WTC11 (cell line): Measurements from ENCODE around the gene LOXL4.

Experiments used
- ETV6 ChIP-seq: sonication (generic); formaldehyde crosslinking; IDR thresholded peaks from 2 replicates; pipeline ENCODE4 v1.8.1; 2022; ENCODE audit warnings: mild to moderate bottlenecking, missing genetic modification reagents
- FOXK1 ChIP-seq: sonication (generic); formaldehyde crosslinking; IDR thresholded peaks from 2 replicates; pipeline ENCODE4 v1.8.0; 2022; ENCODE audit warnings: mild to moderate bottlenecking, moderate library complexity, missing genetic modification reagents
- ZNF138 ChIP-seq: sonication (generic); formaldehyde crosslinking; conservative IDR thresholded peaks from 2 replicates; pipeline ENCODE4 v1.8.1; 2022; ENCODE audit warnings: mild to moderate bottlenecking, moderate library complexity, missing genetic modification reagents
- TF ChIP-seq, protein P1 (sequence below): sonication (generic); formaldehyde crosslinking; IDR thresholded peaks from 2 replicates; pipeline ENCODE4 v1.8.1; 2023; ENCODE audit warnings: mild to moderate bottlenecking, missing genetic modification reagents, moderate library complexity
- TF ChIP-seq, protein P2 (sequence below): fragments of 200-600 bp; IDR thresholded peaks from 2 replicates; pipeline ENCODE4 v1.8.0; 2022; ENCODE audit warnings: antibody characterized with exemption
- TF ChIP-seq, protein P3 (sequence below): sonication (generic); formaldehyde crosslinking; IDR thresholded peaks from 2 replicates; pipeline ENCODE4 v1.8.0; 2022; ENCODE audit warnings: mild to moderate bottlenecking, missing genetic modification reagents

DNA sequence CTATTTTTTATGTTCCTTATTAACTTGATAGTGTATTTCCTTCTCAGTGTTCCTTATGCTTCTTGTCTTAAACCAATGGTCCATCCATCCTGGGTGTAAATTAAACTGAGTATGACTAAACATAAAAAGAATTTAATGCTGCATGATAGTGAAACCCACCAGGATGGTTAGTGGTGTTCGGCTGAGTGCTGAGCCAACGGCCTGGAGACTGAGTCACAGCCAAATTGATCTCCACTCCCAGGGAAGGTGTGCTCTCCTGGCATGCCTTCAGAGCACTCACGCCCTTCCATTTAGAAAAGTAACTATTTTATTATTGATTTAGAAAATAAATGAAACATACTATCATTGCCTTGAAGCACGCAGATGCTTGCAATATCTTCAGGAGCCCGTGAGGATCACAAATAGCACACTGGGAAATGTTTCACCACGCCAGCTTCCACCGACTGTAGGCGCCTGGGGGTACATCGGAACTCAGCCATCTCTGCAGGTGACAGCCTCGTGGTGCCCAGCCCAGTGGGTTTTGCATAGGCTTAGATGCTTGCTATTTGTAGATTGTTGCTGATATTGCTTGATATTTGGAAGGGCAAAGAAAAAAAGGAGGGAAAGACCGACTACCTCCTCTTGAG is 40.0 kb upstream of the LOXL4 start:
- TF ChIP-seq ZNF138 (CRISPR knock-in tag), result no peak
- no peak for TF ChIP-seq ETV6
- TF ChIP-seq, protein P1, sequence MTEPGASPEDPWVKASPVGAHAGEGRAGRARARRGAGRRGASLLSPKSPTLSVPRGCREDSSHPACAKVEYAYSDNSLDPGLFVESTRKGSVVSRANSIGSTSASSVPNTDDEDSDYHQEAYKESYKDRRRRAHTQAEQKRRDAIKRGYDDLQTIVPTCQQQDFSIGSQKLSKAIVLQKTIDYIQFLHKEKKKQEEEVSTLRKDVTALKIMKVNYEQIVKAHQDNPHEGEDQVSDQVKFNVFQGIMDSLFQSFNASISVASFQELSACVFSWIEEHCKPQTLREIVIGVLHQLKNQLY (CRISPR knock-in tag), result no peak
- TF ChIP-seq, protein P2, sequence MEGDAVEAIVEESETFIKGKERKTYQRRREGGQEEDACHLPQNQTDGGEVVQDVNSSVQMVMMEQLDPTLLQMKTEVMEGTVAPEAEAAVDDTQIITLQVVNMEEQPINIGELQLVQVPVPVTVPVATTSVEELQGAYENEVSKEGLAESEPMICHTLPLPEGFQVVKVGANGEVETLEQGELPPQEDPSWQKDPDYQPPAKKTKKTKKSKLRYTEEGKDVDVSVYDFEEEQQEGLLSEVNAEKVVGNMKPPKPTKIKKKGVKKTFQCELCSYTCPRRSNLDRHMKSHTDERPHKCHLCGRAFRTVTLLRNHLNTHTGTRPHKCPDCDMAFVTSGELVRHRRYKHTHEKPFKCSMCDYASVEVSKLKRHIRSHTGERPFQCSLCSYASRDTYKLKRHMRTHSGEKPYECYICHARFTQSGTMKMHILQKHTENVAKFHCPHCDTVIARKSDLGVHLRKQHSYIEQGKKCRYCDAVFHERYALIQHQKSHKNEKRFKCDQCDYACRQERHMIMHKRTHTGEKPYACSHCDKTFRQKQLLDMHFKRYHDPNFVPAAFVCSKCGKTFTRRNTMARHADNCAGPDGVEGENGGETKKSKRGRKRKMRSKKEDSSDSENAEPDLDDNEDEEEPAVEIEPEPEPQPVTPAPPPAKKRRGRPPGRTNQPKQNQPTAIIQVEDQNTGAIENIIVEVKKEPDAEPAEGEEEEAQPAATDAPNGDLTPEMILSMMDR, result no peak
- TF ChIP-seq, protein P3, sequence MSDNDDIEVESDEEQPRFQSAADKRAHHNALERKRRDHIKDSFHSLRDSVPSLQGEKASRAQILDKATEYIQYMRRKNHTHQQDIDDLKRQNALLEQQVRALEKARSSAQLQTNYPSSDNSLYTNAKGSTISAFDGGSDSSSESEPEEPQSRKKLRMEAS (CRISPR knock-in tag), result no peak
- TF ChIP-seq FOXK1 (CRISPR knock-in tag), result no peak
